GM12801 (cell line): ENCODE results near the gene SFT2D3.

ENCODE experiments used
- TF ChIP-seq, protein P1 (sequence below): IDR thresholded peaks from one replicate; pipeline ENCODE4 v1.5.1; 2011; ENCODE audit warnings: control low read depth; ENCODE audit not compliant: insufficient read length; ENCODE audit errors: extremely low read depth

Gene SFT2D3

GRCh38 chr2:127688405-127688804 is 12.9 kb upstream of the SFT2D3 start:
- TF ChIP-seq, protein P1, sequence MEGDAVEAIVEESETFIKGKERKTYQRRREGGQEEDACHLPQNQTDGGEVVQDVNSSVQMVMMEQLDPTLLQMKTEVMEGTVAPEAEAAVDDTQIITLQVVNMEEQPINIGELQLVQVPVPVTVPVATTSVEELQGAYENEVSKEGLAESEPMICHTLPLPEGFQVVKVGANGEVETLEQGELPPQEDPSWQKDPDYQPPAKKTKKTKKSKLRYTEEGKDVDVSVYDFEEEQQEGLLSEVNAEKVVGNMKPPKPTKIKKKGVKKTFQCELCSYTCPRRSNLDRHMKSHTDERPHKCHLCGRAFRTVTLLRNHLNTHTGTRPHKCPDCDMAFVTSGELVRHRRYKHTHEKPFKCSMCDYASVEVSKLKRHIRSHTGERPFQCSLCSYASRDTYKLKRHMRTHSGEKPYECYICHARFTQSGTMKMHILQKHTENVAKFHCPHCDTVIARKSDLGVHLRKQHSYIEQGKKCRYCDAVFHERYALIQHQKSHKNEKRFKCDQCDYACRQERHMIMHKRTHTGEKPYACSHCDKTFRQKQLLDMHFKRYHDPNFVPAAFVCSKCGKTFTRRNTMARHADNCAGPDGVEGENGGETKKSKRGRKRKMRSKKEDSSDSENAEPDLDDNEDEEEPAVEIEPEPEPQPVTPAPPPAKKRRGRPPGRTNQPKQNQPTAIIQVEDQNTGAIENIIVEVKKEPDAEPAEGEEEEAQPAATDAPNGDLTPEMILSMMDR = no peak

DNA sequence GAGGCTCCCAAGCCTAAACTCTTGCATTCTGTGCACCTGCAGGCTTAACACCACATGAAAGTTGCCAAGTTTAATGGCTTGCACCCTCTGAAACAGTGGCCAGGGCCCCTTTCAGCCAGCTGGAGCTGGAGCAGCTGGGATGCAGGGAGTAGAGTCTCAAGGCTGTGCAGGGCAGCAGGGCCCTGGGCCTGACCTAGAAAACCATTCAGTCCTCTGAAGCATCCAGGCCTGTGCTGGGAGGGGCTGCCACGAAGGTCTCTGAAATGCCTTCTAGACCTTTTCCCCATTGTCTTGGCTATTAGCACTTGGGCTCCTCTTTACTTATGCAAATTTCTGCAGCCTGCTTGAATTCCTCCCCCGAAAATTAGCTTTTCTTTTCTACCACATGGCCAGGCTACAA is 10.6 kb upstream of the SFT2D3 start:
- TF ChIP-seq, protein P1 = no peak

DNA sequence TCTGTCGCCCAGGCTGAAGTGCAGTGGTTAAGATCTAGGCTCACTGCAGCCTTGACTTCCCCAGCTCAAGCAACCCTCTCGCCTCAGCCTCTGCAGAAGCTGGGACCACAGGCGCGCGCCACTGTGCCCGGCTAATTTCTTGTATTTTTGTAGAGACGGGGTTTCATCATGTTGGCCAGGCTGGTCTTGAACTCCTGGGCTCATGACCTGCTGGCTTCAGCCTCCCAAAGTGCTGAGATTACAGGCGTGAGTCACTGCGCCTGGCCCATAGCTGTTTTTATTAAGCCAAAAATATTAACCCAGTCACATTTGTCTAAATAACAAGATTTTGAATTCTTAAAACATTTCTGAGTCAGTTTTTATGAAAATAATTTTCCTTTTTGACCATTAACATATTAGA is 6.3 kb upstream of the SFT2D3 start:
- TF ChIP-seq, protein P1 = no peak

GRCh38 chr2:127695491-127696472 is 5.5 kb upstream of the SFT2D3 start:
- TF ChIP-seq, protein P1 = no peak

- TF ChIP-seq, protein P1 = no peak
These were observed 3.7 kb upstream of the SFT2D3 start for GRCh38 chr2:127697482-127698180.

DNA sequence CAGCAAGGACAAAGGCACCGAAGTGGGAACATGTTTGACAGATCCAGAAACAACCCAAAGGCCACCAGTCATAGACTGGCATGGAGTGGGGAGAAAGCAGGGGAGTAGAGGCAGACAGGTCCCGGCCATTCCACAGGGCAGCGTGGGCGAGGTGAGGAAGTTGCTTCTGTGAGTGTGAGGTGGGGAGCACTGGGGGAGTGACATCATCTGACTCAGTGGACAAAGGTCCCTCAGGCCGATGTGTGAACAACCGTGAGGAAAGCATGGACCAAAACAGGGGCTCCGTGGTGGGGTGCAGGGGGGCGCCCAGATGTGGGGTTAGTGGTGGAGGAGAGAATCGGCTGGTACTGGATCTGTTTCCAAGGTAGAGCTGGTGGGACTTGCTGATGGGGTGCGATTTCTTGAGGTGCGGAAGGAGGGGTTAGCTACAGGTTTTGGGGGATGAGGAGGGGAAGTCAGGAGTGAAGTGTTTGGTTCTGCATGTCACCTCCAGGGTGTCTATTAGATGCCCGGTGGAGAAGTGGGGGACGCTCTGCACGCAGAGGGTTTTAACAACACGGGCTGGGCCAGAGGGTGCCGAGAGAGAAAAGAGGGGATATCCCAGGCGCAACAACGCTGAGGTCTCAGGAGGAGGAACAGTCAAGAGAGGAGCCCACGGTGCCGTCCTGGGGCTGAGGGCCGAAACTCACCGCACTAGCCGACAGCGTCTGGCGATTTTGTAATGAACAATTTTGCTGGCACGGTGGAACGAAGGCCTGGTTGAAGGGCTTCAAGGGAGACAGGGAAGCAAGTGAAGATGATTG is 2.5 kb upstream of the SFT2D3 start:
- TF ChIP-seq, protein P1 = no peak
